Measurements from ENCODE around the gene HNRNPA1. TPM values are rescaled to one million over a fixed set of nuclear protein-coding genes. Genes with fewer than 3 reads are reported as not detected.

The HNRNPA1 gene
- total RNA-seq, 1 experiment from 2014 or later, result 2,589 TPM

DNA sequence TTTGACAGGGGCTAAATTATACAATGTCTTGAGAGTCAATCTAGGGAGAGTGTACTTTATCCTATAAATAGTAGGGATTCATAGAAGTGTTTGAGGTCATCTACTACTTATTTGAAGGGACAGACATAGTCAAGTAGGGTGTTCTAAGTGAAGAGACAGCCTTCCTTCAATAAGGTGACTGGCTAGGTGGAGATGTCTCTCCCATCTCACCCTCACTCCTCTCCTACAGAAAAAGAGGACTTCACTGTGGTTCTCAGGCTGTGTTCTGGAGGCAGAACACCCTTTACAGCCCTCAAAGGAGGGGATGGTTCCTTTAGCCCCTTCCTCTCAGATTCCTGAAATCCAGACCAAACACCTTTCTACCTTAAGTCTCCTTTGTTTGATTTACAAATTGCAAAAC, 23.1 kb downstream of the HNRNPA1 start:
- TF ChIP-seq NFYB (CRISPR knock-in tag; conservative IDR thresholded peaks at IDR 0.05; ENCODE audit: low read depth) (no peak), RORB (CRISPR knock-in tag; IDR thresholded peaks at IDR 0.05) (no peak), ZNF671 (CRISPR knock-in tag; IDR thresholded peaks at IDR 0.05) (no peak), TEAD4 (CRISPR knock-in tag; IDR thresholded peaks at IDR 0.05) (no peak), ZNF121 (CRISPR knock-in tag; IDR thresholded peaks at IDR 0.05) (no peak), NR2C2 (CRISPR knock-in tag; IDR thresholded peaks at IDR 0.05) (no peak), MXD4 (CRISPR knock-in tag; IDR thresholded peaks at IDR 0.05; ENCODE audit: borderline replicate concordance) (no peak), GABPB1 (CRISPR knock-in tag; IDR thresholded peaks at IDR 0.05) (no peak), FOXJ3 (CRISPR knock-in tag; IDR thresholded peaks at IDR 0.05; ENCODE audit: borderline replicate concordance) (no peak), ZNF219 (CRISPR knock-in tag; IDR thresholded peaks at IDR 0.05; ENCODE audit: borderline replicate concordance) (no peak), IRF1 (CRISPR knock-in tag; IDR thresholded peaks at IDR 0.05) (no peak), TP53 (CRISPR knock-in tag; IDR thresholded peaks at IDR 0.05) (no peak), SMAD4 (CRISPR knock-in tag; IDR thresholded peaks at IDR 0.05) (no peak), ZNF425 (CRISPR knock-in tag; conservative IDR thresholded peaks at IDR 0.05) (no peak)
- TF ChIP-seq, protein P1, sequence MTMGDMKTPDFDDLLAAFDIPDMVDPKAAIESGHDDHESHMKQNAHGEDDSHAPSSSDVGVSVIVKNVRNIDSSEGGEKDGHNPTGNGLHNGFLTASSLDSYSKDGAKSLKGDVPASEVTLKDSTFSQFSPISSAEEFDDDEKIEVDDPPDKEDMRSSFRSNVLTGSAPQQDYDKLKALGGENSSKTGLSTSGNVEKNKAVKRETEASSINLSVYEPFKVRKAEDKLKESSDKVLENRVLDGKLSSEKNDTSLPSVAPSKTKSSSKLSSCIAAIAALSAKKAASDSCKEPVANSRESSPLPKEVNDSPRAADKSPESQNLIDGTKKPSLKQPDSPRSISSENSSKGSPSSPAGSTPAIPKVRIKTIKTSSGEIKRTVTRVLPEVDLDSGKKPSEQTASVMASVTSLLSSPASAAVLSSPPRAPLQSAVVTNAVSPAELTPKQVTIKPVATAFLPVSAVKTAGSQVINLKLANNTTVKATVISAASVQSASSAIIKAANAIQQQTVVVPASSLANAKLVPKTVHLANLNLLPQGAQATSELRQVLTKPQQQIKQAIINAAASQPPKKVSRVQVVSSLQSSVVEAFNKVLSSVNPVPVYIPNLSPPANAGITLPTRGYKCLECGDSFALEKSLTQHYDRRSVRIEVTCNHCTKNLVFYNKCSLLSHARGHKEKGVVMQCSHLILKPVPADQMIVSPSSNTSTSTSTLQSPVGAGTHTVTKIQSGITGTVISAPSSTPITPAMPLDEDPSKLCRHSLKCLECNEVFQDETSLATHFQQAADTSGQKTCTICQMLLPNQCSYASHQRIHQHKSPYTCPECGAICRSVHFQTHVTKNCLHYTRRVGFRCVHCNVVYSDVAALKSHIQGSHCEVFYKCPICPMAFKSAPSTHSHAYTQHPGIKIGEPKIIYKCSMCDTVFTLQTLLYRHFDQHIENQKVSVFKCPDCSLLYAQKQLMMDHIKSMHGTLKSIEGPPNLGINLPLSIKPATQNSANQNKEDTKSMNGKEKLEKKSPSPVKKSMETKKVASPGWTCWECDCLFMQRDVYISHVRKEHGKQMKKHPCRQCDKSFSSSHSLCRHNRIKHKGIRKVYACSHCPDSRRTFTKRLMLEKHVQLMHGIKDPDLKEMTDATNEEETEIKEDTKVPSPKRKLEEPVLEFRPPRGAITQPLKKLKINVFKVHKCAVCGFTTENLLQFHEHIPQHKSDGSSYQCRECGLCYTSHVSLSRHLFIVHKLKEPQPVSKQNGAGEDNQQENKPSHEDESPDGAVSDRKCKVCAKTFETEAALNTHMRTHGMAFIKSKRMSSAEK (CRISPR knock-in tag; IDR thresholded peaks at IDR 0.05; ENCODE audit: borderline replicate concordance), result no peak
- Mint-ChIP-seq H3K36me3 (no peaks in the 10 kb centered on the region), H3K9me3 (no peaks in the 10 kb centered on the region), H3K4me3 (no peak overlapping the region; the same call in 1 of the 2 replicates), H3K4me1 (peaks cover 61% of the 10 kb centered on the region), H3K27me3 (ENCODE audit: low read depth) (peaks cover 15% of the 10 kb centered on the region), H3K27ac (peak overlapping the region; percentile 63; the same call in 1 of the 2 replicates)
- ATAC-seq (no peak), DNase-seq (ENCODE audit: low spot score) (no peak)
- ChIA-PET CTCF (interaction anchor here (0.6 to 4.4 kb wide), 3 partner anchors 21 to 32 kb away, joined by 3 to 41 read pairs (median 4); partner anchors contain the start of gene COPZ1), POLR2A (interaction anchor here (0.6 kb wide), 1 partner anchor 23 kb away, joined by 3 read pairs; the partner anchor contains the start of gene HNRNPA1)

- Mint-ChIP-seq H3K4me3 (no peak overlapping the region; the same call in 1 of the 2 replicates), H3K9me3 (no peaks in the 10 kb centered on the region), H3K36me3 (no peaks in the 10 kb centered on the region), H3K27ac (no peak overlapping the region), H3K4me1 (peaks cover 58% of the 10 kb centered on the region), H3K27me3 (ENCODE audit: low read depth) (peaks cover 12% of the 10 kb centered on the region)
- peak; percentile 46 for DNase-seq (ENCODE audit: low spot score)
- POLR2A ChIA-PET, result interaction anchor here (0.5 to 0.6 kb wide), 3 partner anchors 24 to 55 kb away, joined by 3 to 4 read pairs (median 3); partner anchors contain the start of gene HNRNPA1
- TF ChIP-seq CREM (CRISPR knock-in tag; IDR thresholded peaks at IDR 0.05) (no peak), ZNF232 (CRISPR knock-in tag; IDR thresholded peaks at IDR 0.05) (no peak), TP53 (CRISPR knock-in tag; IDR thresholded peaks at IDR 0.05) (no peak), GABPB1 (CRISPR knock-in tag; IDR thresholded peaks at IDR 0.05) (peak; percentile 76; the same call in 1 of the 2 replicates), SMAD3 (CRISPR knock-in tag; IDR thresholded peaks at IDR 0.05; ENCODE audit: borderline replicate concordance) (0 out of 2 replicates have a peak, but pooled peaks have one; percentile 29), ZNF423 (CRISPR knock-in tag; IDR thresholded peaks at IDR 0.05) (peak; percentile 79)
- TF ChIP-seq, protein P2, sequence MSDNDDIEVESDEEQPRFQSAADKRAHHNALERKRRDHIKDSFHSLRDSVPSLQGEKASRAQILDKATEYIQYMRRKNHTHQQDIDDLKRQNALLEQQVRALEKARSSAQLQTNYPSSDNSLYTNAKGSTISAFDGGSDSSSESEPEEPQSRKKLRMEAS (CRISPR knock-in tag; IDR thresholded peaks at IDR 0.05), result 0 out of 2 replicates have a peak, but pooled peaks have one; percentile 18
- TF ChIP-seq, protein P3, sequence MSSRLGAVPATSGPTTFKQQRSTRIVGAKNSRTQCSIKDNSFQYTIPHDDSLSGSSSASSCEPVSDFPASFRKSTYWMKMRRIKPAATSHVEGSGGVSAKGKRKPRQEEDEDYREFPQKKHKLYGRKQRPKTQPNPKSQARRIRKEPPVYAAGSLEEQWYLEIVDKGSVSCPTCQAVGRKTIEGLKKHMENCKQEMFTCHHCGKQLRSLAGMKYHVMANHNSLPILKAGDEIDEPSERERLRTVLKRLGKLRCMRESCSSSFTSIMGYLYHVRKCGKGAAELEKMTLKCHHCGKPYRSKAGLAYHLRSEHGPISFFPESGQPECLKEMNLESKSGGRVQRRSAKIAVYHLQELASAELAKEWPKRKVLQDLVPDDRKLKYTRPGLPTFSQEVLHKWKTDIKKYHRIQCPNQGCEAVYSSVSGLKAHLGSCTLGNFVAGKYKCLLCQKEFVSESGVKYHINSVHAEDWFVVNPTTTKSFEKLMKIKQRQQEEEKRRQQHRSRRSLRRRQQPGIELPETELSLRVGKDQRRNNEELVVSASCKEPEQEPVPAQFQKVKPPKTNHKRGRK (CRISPR knock-in tag; IDR thresholded peaks at IDR 0.05; ENCODE audit: borderline replicate concordance), result no peak
- CTCF ChIA-PET, result interaction anchor here (0.6 to 4.4 kb wide), 3 partner anchors 20 to 32 kb away, joined by 3 to 41 read pairs (median 4); partner anchors contain the start of gene COPZ1
- ATAC-seq, result 0 out of 2 replicates have a peak, but pooled peaks have one; percentile 4
Observed at GRCh38 chr12:54304187-54304810, 23.8 kb downstream of the HNRNPA1 start.

Data from WTC11 (cell line).